Measurements from ENCODE around the gene TPRX2.
"Not testable (repeated sequence)": the region's sequence is repeated elsewhere in the genome, so short reads cannot be mapped to it uniquely, and the experiment has no call there.

Gene TPRX2

GRCh38 chr19:47863514-47863936 is 4.5 kb downstream of the TPRX2 start:
- DNase-seq = no peak

- DNase-seq = no peak
These were observed 6.1 kb downstream of the TPRX2 start for GRCh38 chr19:47865166-47865565.

- DNase-seq = no peak
These were observed 19.9 kb downstream of the TPRX2 start for GRCh38 chr19:47878906-47879305.

GRCh38 chr19:47879385-47879784 is 20.4 kb downstream of the TPRX2 start:
- DNase-seq = not testable (repeated sequence)

- DNase-seq = no peak
These were observed 22.7 kb downstream of the TPRX2 start for GRCh38 chr19:47881757-47882156.

- no peak for DNase-seq
These were observed 23.9 kb downstream of the TPRX2 start for GRCh38 chr19:47882890-47883289.

GRCh38 chr19:47885067-47885463 is 26.0 kb downstream of the TPRX2 start:
- DNase-seq = no peak

- DNase-seq = no peak
These were observed 27.1 kb downstream of the TPRX2 start, which contains the start of gene SULT2A1 for GRCh38 chr19:47886010-47886559. SULT2A1 (minus strand) TSS chr19:47886315; CDS start chr19:47886257, 58 bp downstream.

- no peak for DNase-seq
These were observed 32.0 kb downstream of the TPRX2 start for GRCh38 chr19:47890865-47891621.

GRCh38 chr19:47891622-47891922 is 32.5 kb downstream of the TPRX2 start:
- no peak for DNase-seq

GRCh38 chr19:47891923-47892666 is 33.1 kb downstream of the TPRX2 start:
- no peak for DNase-seq

- no peak for DNase-seq
These were observed 36.2 kb downstream of the TPRX2 start for GRCh38 chr19:47895165-47895782.

GRCh38 chr19:47896019-47896418 is 37.0 kb downstream of the TPRX2 start:
- DNase-seq = no peak

- no peak for DNase-seq
These were observed 37.7 kb downstream of the TPRX2 start for GRCh38 chr19:47896773-47897172.

GRCh38 chr19:47897861-47898260 is 38.8 kb downstream of the TPRX2 start:
- DNase-seq = no peak

GRCh38 chr19:47899335-47899734 is 40.3 kb downstream of the TPRX2 start:
- no peak for DNase-seq

- DNase-seq = no peak
These were observed 42.3 kb downstream of the TPRX2 start for GRCh38 chr19:47901370-47901769.

GRCh38 chr19:47909350-47909749 is 50.3 kb downstream of the TPRX2 start:
- DNase-seq = not testable (repeated sequence)

- DNase-seq = not testable (repeated sequence)
These were observed 51.2 kb downstream of the TPRX2 start for GRCh38 chr19:47910191-47910590.

Measured in SIG-M5 (cell line).